Astrocyte (in vitro differentiated cells and primary cell): ENCODE data around the gene TGM3.

ENCODE experiments used
- EZH2 ChIP-seq: IDR thresholded peaks from 2 replicates; pipeline ENCODE4 v1.6.1; 2012; ENCODE audit warnings: mild to moderate bottlenecking, low read length, inconsistent platforms; ENCODE audit not compliant: insufficient read depth
- TF ChIP-seq, protein P1 (sequence below): IDR thresholded peaks from 2 replicates; pipeline ENCODE4 v1.5.1; 2011; ENCODE audit warnings: low read depth, mild to moderate bottlenecking, inconsistent platforms, low read length, moderate library complexity; ENCODE audit not compliant: insufficient read depth

DNA sequence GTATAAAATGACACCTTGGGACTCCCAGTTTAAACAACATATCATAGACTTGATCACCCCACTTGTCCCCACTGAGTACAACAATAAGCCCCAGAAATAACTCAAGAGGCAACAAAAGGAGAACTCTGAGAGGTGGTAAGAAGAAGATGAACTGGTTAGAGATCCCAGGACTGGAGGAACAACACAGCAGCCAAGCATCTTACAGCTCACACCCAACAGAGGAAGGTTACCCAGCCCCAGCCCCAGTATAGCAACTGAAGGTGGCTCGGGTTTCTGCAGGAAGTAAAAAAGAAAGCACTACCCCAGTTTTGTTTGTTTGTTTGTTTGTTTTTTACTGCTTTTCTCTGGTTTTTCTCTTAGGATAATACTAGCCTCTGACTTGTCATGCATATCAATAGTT lies 67.8 kb downstream of the TGM3 start:
- TF ChIP-seq, protein P1, sequence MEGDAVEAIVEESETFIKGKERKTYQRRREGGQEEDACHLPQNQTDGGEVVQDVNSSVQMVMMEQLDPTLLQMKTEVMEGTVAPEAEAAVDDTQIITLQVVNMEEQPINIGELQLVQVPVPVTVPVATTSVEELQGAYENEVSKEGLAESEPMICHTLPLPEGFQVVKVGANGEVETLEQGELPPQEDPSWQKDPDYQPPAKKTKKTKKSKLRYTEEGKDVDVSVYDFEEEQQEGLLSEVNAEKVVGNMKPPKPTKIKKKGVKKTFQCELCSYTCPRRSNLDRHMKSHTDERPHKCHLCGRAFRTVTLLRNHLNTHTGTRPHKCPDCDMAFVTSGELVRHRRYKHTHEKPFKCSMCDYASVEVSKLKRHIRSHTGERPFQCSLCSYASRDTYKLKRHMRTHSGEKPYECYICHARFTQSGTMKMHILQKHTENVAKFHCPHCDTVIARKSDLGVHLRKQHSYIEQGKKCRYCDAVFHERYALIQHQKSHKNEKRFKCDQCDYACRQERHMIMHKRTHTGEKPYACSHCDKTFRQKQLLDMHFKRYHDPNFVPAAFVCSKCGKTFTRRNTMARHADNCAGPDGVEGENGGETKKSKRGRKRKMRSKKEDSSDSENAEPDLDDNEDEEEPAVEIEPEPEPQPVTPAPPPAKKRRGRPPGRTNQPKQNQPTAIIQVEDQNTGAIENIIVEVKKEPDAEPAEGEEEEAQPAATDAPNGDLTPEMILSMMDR = no peak
- TF ChIP-seq EZH2 = no peak
